Colon (tissue), 2 donors: ENCODE data around the gene PRDX5.

Experiments
- FAIRE-seq: peaks from 2 replicates; lab custom pipeline; 2012; peaks lifted over from hg19 to GRCh38; lab: Jason Lieb, UNC
- donor health status: control.
- donor health status: control.

PRDX5 gene

GRCh38 chr11:64317961-64318765 is at the start of gene PRDX5:
PRDX5 (plus strand) TSS chr11:64318121; CDS start chr11:64318216, 95 bp downstream.
- FAIRE-seq, result no peak

- no peak for FAIRE-seq
These were observed 48.9 kb upstream of the PRDX5 start for GRCh38 chr11:64268893-64269539.

- no peak for FAIRE-seq
These were observed 48.2 kb upstream of the PRDX5 start for GRCh38 chr11:64269540-64270220.

DNA sequence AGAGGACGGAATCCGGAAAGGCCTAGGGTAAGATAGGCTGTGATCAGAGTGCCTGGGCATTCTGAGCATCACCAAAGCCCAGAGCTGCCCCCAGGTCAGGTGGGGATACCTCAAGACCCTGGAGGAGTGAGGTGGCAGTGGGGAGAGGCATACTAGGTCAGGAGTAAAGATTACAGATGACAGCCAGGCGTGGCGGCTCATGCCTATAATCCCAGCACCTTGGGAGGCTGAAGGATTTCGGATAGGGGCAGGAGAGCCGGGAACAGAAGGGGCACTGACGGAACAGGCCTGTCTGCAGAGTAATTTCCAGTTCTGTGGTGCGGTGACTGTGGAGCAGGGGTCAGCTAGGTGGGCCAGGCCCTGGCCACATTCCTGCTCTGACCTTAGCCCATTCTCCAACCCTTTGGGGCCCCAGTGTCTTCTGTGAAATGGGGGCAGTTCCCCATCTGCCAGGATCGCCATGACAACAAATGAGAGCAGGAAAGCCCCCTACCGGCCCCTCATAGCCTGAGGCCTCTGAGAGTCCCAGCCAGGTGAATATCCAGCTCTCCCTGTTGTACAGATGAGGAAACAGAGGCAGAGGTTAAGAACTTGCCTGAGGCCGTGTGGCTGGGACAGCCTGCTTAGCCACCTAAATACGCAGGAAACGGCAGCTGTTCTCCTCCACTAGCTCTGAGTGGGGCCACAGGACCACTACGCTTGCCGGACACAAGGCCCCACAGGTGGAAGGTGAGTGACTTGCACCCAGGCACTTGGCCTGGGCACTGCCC is 42.7 kb upstream of the PRDX5 start:
- FAIRE-seq, result no peak

DNA sequence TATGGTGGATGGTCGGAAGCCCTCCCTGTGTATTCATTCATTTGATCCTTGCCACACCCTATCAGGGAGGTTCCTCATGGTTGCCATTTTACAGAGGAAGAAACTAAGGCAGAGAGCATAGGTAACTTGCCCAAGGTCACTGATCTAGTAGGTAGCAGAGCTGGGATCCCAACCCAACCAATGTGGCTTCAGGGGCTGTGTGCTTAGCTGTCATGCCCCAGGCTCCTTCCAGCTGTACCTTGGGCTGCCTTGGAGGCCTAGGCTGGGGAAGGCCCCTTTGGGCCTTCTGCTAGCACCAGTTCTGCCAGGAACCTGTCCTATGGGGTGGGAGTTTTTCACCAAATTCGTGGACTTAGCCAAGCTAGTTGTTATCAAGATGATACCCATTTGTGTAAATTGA is 42.1 kb upstream of the PRDX5 start:
- no peak for FAIRE-seq

- FAIRE-seq, result no peak
These were observed 41.1 kb upstream of the PRDX5 start for GRCh38 chr11:64276653-64277431.

DNA sequence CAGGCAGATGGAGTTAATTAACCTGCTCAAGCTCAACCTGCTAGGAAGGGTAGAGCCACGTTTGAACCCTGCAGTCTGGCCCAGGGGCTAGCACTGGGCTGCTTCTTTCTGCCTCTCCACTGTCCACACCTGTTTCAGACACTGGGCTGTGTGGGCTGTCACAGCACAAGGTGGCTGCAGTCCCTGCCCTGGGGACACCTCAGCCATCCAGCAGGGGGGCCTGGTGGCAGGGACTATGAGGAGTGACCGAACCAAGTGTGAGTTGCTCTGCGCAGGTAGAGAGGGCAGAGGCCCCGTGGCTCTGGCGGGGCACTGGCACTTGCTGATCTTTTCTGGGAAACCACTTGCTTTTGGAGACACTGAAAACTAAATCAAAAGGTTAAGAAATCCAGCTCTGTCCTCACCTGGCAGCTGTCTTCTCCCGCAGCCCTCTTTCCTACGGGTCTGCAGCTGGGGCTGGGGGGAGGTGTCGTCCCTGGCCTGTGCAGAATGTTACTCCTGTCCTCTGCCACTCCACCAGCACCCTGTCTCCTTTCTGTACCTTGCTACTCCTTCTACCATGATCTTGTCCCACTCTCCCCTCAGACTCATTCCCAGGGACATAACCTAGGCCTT is 39.2 kb upstream of the PRDX5 start:
- FAIRE-seq, result no peak

DNA sequence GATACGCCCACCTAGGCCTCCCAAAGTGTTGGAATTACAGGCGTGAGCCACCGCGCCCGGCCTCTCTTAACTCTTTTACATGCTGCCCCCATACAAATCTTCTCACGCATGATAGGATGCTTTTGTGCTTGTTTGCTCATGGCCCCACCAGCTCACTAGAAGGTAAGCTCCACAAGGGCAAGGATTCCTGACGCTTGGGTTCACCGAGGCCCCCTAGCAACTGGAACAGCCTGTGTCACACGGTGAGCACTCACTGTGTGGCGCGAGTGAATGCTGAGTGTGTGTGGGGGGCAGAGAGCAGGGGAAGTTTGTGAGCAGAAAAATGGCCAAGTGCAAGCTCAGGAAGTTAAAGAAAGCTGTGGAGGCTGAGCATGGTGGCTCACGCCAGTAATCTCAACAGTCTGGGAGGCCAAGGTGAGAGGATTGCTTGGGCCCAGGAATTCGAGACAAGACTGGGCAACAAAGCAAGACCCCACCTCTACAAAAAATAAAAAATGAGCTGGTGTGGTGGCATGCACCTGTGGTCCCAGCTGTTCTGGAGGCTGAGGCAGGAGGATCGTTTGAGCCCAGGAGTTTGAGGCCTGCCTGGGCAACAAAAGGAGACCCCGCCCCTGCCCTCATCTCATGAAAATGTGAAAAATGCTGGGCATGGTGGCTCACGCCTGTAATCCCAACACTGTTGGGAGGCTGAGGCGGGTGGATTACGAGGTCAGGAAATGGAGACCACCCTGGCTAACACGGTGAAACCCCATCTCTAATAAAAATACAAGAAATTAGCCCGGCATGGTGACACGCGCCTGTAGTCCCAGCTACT is 35.8 kb upstream of the PRDX5 start:
- no peak for FAIRE-seq

DNA sequence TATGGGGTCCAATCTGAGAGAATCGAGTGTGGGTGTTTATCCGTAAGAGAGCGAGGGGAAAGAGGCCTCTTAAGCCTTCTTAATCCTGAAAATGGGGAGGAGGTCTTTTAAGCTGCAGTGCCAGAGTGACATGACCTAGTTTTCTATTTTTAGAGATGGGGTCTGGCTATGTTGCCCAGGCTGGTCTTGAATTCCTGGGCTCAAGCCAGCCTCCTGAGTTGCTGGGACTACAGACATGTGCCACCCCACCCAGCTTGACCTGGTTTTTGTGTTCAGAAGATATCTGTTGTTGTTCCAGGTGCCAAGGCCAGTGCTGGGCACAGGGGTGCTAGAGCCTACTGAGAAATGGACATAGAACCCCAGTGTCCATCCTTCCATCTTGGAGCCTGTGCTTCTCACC is 34.8 kb upstream of the PRDX5 start:
- no peak for FAIRE-seq

- no peak for FAIRE-seq
These were observed 33.6 kb upstream of the PRDX5 start, which contains the start of gene BAD for GRCh38 chr11:64284048-64284961. BAD (minus strand) TSS chr11:64284665; CDS start chr11:64284368, 297 bp downstream.

- FAIRE-seq, result no peak
These were observed 32.7 kb upstream of the PRDX5 start, which contains the start of gene GPR137 for GRCh38 chr11:64284962-64285884. GPR137 (plus strand) TSS chr11:64285848; CDS start chr11:64286525, 677 bp downstream.

GRCh38 chr11:64285885-64286800 is 31.8 kb upstream of the PRDX5 start:
- FAIRE-seq, result no peak

GRCh38 chr11:64286801-64287159 is 31.1 kb upstream of the PRDX5 start:
- FAIRE-seq, result no peak

DNA sequence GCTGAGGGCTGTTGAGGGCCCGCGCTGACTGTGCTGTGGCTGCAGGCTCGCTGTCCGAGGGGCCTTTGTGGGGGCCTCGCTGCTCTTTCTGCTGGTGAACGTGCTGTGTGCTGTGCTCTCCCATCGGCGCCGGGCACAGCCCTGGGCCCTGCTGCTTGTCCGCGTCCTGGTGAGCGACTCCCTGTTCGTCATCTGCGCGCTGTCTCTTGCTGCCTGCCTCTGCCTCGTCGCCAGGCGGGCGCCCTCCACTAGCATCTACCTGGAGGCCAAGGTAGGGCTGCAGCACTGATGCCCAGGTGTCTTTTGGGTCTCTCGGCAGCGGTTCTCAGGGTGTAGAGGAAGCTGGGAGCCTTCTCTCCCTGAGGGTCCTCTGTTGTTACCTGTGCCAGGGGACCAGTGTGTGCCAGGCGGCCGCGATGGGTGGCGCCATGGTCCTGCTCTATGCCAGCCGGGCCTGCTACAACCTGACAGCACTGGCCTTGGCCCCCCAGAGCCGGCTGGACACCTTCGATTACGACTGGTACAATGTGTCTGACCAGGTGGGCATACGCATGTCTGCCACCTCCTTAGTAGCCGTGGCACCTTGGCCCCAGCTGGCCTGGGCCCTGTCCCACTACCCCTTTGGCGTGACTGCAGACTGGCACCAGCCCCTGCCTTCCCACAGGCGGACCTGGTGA is 30.1 kb upstream of the PRDX5 start:
- no peak for FAIRE-seq

GRCh38 chr11:64288353-64288750 is 29.6 kb upstream of the PRDX5 start:
- FAIRE-seq, result no peak

DNA sequence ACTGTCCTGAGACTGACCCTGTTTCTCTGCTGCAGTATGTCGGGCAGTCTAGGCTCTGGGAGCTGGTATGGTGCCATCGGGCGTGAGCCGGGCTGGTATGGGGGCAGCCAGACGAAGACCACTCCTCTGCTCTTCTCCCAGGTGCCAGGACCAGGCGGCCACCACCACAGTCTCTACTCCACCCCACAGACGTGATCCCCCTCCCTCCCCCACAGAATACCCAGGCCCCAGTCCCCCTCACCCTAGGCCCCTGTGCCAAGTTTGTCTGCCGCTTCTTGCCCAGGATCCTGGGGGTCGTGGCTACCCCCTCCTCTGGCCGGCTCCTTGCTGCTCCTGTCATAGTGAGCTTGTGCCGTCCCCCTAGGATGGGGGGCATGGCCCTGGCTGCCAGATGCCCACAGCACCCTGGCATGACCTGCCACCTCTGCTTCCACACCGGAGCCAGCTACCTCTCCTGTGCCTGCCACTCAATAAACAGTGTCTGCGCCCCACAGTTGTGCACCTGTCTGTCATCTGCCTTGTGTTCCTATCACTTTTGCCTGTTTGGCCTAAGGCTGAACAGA is 28.8 kb upstream of the PRDX5 start:
- FAIRE-seq, result no peak
